ENCODE results near the gene RBMX.

GRCh38 chrX:136863826-136864225 lies 16.7 kb downstream of the RBMX start:
- no peak for TF ChIP-seq POLR2A (IDR thresholded peaks at IDR 0.05; ENCODE audit: low read length)
- no peak for TF ChIP-seq CTCF (IDR thresholded peaks at IDR 0.05)
- no peak for TF ChIP-seq REST (IDR thresholded peaks at IDR 0.05)
- TF ChIP-seq BCL3 (IDR thresholded peaks at IDR 0.05): no peak
- no peak for TF ChIP-seq EP300 (IDR thresholded peaks at IDR 0.05)

Measured in A549 (cell line).